Heart left ventricle (tissue), 16 donors: ENCODE measurements around the gene SHROOM2. TPM values are rescaled to one million over a fixed set of nuclear protein-coding genes. Genes with fewer than 3 reads are reported as not detected.

Experiments used
- ATAC-seq, 4 donors: fragments of 200-7000 bp; cut with Tn5 transposase; one replicate each; pipeline ENCODE4 v1.9.1; 2020 to 2022; ENCODE audit warnings: moderate library complexity in 4 of 4, mild to moderate bottlenecking in 3 of 4, moderate number of reproducible peaks in 1 of 4
- DNase-seq, 5 donors: peaks; one replicate each; pipeline ENCODE4 v3.0.0-alpha.2; 2020
- H3K27ac ChIP-seq, 12 donors: fragments of 200-600 bp; sonication (generic) in 4 of 12; one replicate each; pipeline versions ENCODE4 v1.5.0 to v1.8.0; 2016 to 2022; ENCODE audit warnings: mild to moderate bottlenecking in 2 of 12
- H3K27me3 ChIP-seq, 9 donors: fragments of 200-600 bp; sonication (generic) in 2 of 9; one replicate each; pipeline versions ENCODE4 v1.5.1 to v1.8.0; 2016 to 2022; ENCODE audit warnings: mild to moderate bottlenecking in 3 of 9
- H3K36me3 ChIP-seq, 9 donors: fragments of 200-600 bp; sonication (generic) in 2 of 9; one replicate each; pipeline versions ENCODE4 v1.5.0 to v1.8.0; 2018 to 2022; ENCODE audit warnings: mild to moderate bottlenecking in 2 of 9
- H3K4me1 ChIP-seq, 12 donors: fragments of 200-600 bp; sonication (generic) in 4 of 12; one replicate each; pipeline versions ENCODE4 v1.5.0 to v1.8.0; 2016 to 2022; ENCODE audit warnings: mild to moderate bottlenecking in 3 of 12
- H3K4me3 ChIP-seq, 12 donors: fragments of 200-600 bp; sonication (generic) in 4 of 12; one replicate each; pipeline versions ENCODE4 v1.5.0 to v1.8.0; 2017 to 2022; ENCODE audit warnings: mild to moderate bottlenecking in 9 of 12, moderate library complexity in 4 of 12
- H3K9me3 ChIP-seq, 12 donors: fragments of 200-600 bp; sonication (generic) in 4 of 12; one replicate each; pipeline versions ENCODE4 v1.5.0 to v1.8.0; 2016 to 2022; ENCODE audit warnings: mild to moderate bottlenecking in 1 of 12
- POLR2A ChIP-seq, 2 donors: fragments of 450-650 bp; IDR thresholded peaks; one replicate each; pipeline ENCODE4 v1.6.1; 2017; ENCODE audit warnings: antibody characterized with exemption in 2 of 2, mild to moderate bottlenecking in 2 of 2, moderate library complexity in 2 of 2
- WGBS, 4 donors: extraction: QIAGEN DNeasy Blood & Tissue Kit in 2 of 4; methylation state at CpG; one replicate each; pipeline versions ENCODE4 v1.1.5 to v1.1.7; 2013 to 2018; 5-methylcytosine and 5-hydroxymethylcytosine counted together
- intact Hi-C, 10 donors: fragments of 100-400 bp; cut with DNase I; formaldehyde crosslinking; loops; one replicate each; pipeline versions ENCODE4 v1.11.1 to v1.14.2; 2022
- polyA plus RNA-seq, 2 donors: library from polyadenylated mRNA; stranded (reverse); fragments of 200-250 nt; gene quantifications; one replicate each; pipeline ENCODE4 v1.2.3, GENCODE V29; 2013
- total RNA-seq, 9 donors: library from RNA; depleted of rRNA in 2 of 9; stranded (reverse); fragments of >200 nt in 2 of 9; fragmentation: NEBNext Ultra II Directional in 3 of 9; extraction: Animal tissue kit (Norgen Biotek cat#: 25700) in 3 of 9; gene quantifications; one replicate each; pipeline versions ENCODE4 v1.1.0 to v1.2.4, GENCODE V29; 2016 to 2023
- TF ChIP-seq, protein P1 (sequence below), 12 donors: fragments of 200-600 bp; sonication (generic) in 4 of 12; IDR thresholded peaks; one replicate each; pipeline versions ENCODE4 v1.5.0 to v1.8.0; 2018 to 2022; ENCODE audit warnings: antibody characterized with exemption in 12 of 12, mild to moderate bottlenecking in 5 of 12
- donor health status: ischemic (EF 13 %, LVEDD 7.1; RV severe dilation, severe dysfunction).
- donor health status: healthy with polysubstance abuse.
- donor health status: DM: no; HTN: yes; CAD: no.
- donor health status: DM: no; HTN: no; CAD: no.
- donor health status: ischemic (EF 25% LVEDD 6.9; RV normal size, moderate dysfunction).
- donor health status: ischemic (EF 25% LVEDD 5.7; RV mildly dilated, moderate dysfunction).
- donor health status: healthy.
- donor health status: DM: yes; HTN: yes; CAD: no.
- donor health status: ischemic (EF 35%, LVEDD 5.7; RV mildly dilated, moderate dysfunction).
- donor health status: nonischemic (EF 11% LVEDD 7.7; RV severe dilation, severe dysfunction).
- donor health status: DM: yes; HTN: yes; CAD: no.
- donor health status: PGD.
- donor health status: ischemic (EF 29% LVEDD 5.4; RV normal size, mild dysfunction).
- donor health status: nonischemic (EF 23%, LVEDD 6.1; RV moderate dilation, normal function).

Gene SHROOM2
- total and polyA plus RNA-seq, 11 donors = 0.38 to 1.7 (median 0.83) TPM

DNA sequence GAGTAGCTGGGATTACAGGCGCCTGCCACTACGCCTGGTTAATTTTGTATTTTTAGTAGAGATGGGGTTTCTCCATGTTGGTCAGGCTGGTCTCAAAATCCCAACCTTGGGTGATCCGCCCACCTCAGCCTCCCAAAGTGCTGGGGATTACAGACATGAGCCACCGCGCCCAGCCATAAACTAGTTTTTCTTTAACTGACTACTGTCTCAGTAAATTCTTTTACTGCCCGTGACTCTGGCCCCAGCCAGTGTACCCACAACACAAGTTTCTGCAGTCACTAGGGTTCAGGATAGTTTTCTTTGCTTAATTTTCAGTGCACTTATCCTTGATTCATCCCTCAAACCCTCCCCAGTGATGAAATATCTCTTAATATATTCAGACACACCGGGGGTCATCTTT lies 8.3 kb downstream of the SHROOM2 start:
- intact Hi-C loops = no loop called here
- peaks cover 0 to 17% (median 0%) of the 10 kb centered on the region in 9 donors for H3K27me3 ChIP-seq
- ATAC-seq (no peak), DNase-seq (no peak)
- H3K4me3 ChIP-seq = no peak overlapping the region
- no peak overlapping the region for H3K27ac ChIP-seq
- WGBS, 4 donors = 90 to 98% (median 96%) methylated on average over 7 of the region's 7 CpGs
- H3K4me1 ChIP-seq = no peaks in the 10 kb centered on the region
- no peak for TF ChIP-seq POLR2A (IDR thresholded peaks at IDR 0.05)
- TF ChIP-seq, protein P1, sequence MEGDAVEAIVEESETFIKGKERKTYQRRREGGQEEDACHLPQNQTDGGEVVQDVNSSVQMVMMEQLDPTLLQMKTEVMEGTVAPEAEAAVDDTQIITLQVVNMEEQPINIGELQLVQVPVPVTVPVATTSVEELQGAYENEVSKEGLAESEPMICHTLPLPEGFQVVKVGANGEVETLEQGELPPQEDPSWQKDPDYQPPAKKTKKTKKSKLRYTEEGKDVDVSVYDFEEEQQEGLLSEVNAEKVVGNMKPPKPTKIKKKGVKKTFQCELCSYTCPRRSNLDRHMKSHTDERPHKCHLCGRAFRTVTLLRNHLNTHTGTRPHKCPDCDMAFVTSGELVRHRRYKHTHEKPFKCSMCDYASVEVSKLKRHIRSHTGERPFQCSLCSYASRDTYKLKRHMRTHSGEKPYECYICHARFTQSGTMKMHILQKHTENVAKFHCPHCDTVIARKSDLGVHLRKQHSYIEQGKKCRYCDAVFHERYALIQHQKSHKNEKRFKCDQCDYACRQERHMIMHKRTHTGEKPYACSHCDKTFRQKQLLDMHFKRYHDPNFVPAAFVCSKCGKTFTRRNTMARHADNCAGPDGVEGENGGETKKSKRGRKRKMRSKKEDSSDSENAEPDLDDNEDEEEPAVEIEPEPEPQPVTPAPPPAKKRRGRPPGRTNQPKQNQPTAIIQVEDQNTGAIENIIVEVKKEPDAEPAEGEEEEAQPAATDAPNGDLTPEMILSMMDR (IDR thresholded peaks at IDR 0.05) = no peak
- peaks cover 0 to 14% (median 0%) of the 10 kb centered on the region in 12 donors for H3K9me3 ChIP-seq
- H3K36me3 ChIP-seq = no peaks in the 10 kb centered on the region

DNA sequence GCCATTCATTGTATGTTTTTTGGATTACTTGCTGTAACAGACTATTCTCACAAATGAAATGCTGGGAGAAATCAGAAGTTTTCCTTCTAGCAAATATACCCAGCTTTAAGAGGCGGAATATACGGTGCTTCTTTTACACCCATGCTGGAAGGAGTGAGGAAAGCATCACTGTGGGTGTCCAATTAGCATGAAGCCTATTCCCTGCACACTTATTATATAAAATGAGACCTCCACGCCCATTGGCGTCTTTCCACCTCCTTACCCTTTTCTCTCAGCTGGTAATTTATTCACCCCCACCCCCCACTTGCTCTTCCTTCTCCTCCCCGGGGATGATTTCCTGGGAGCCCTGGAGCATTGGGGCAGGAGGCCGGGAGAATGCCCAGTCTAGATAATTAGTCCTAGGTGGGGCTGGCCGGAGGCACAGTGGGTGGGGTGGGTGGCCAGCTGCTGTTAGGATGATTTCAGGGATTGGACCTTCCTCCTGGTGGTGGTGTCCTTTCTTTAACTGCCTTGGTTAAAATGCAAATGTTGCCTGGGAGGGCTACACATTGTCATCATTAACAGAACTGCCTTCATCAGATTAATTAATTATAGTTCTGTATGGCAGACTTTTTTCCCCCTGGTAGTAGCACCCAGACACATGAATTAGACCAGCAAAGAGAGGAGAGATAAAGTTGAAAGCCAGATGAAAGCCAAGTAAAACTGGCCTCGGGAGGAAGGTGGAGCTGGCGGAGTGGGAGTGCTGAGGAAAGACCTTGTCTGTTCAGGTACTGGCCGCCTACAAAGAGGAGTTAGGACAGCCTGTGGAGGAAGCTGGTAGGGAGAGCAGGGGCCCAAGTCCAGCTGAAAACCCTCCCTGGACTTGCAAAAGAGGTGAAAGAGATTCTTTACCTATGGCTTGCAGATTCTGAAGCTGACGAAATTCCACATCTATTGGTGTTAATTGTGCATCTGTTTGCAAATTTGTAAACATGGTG lies 11.4 kb downstream of the SHROOM2 start:
- WGBS, 4 donors = 67 to 80% (median 71%) methylated on average over 11 of the region's 11 CpGs
- ATAC-seq (no peak), DNase-seq (no peak)
- no peaks in the 10 kb centered on the region for H3K36me3 ChIP-seq
- TF ChIP-seq, protein P1 (IDR thresholded peaks at IDR 0.05) = no peak
- TF ChIP-seq POLR2A (IDR thresholded peaks at IDR 0.05) = no peak
- H3K4me1 ChIP-seq = no peaks in the 10 kb centered on the region
- H3K9me3 ChIP-seq = peaks cover 0 to 30% (median 0%) of the 10 kb centered on the region in 12 donors
- H3K27me3 ChIP-seq = peaks cover 0 to 5% (median 0%) of the 10 kb centered on the region in 9 donors
- H3K27ac ChIP-seq = no peak overlapping the region
- H3K4me3 ChIP-seq = no peak overlapping the region
- intact Hi-C loops = no loop called here

DNA sequence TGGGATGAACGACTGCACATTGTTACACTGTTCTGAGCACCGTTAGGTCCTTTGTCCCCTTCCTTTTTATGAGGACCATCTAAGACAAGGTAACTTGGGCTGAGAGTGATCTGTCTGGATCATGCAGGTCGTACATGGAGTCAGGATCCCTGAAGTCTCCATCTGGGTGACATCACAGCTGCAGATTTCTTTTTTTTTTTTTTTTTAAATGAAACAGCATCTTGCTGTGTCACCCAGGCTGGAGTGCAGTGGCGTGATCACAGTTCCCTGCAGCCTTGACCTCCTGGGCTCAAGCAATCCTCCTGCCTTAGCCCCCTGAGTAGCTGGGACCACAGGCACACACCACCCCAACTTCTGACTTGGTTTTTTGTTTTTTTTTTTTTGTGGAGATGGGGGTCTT lies 16.5 kb downstream of the SHROOM2 start:
- H3K27ac ChIP-seq = no peak overlapping the region
- no peak for DNase-seq
- H3K9me3 ChIP-seq = peaks cover 0 to 19% (median 0%) of the 10 kb centered on the region in 12 donors
- peaks cover 0 to 3% (median 0%) of the 10 kb centered on the region in 9 donors for H3K27me3 ChIP-seq
- no peak for ATAC-seq
- no peak overlapping the region for H3K4me3 ChIP-seq
- TF ChIP-seq POLR2A (IDR thresholded peaks at IDR 0.05) = no peak
- TF ChIP-seq, protein P1 (IDR thresholded peaks at IDR 0.05) = no peak
- no peaks in the 10 kb centered on the region for H3K4me1 ChIP-seq
- WGBS, 4 donors = 70 to 92% (median 85%) methylated on average over 4 of the region's 4 CpGs
- no peaks in the 10 kb centered on the region for H3K36me3 ChIP-seq
- intact Hi-C loops = no loop called here

DNA sequence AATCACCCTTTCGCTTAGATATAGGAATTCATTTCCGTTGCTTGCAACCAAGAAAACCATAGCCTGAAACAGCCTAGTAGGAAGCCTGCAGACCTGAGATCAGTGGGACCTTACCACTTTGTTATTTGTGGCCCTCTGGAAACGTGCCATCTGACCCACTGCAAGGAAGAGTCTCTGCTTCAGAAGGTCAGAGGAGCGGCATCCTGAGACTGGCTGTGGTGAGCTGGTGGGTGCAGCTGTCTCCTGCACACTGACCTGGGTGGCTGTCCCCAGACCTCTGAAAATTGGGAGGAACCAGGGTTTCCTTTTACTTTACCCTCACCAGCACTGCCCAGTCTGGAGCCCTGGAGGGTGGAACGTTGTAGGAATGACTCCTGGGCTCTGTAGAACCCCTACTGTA lies 18.2 kb downstream of the SHROOM2 start:
- peaks cover 0 to 17% (median 0%) of the 10 kb centered on the region in 12 donors for H3K9me3 ChIP-seq
- no peak overlapping the region for H3K27ac ChIP-seq
- no peaks in the 10 kb centered on the region for H3K36me3 ChIP-seq
- DNase-seq (no peak), ATAC-seq (no peak)
- no peaks in the 10 kb centered on the region for H3K4me1 ChIP-seq
- no peak overlapping the region for H3K4me3 ChIP-seq
- 74 to 94% (median 84%) methylated on average over 5 of the region's 5 CpGs for WGBS, 4 donors
- H3K27me3 ChIP-seq = peaks cover 0 to 3% (median 0%) of the 10 kb centered on the region in 9 donors
- intact Hi-C loops = no loop called here
- TF ChIP-seq POLR2A (IDR thresholded peaks at IDR 0.05) = no peak
- TF ChIP-seq, protein P1 (IDR thresholded peaks at IDR 0.05) = no peak
